Endothelial cell of umbilical vein (primary cell): ENCODE measurements around the gene CCSER2. TPM values are rescaled to one million over a fixed set of nuclear protein-coding genes. Genes with fewer than 3 reads are reported as not detected.

Source experiments
- BruUV-seq: library from RNA; stranded (reverse); fragments of 400-500 nt; replicated peaks from 2 replicates; lab custom pipeline; 2021; lab: Mats Ljungman, UMichigan
- CTCF ChIA-PET: fragments of 300-600, 350-600 bp; sonication (Branson Sonifier 250); formaldehyde crosslinking; loops from one replicate; lab custom pipeline; 2021; ENCODE audit warnings: antibody characterized with exemption, inconsistent platforms; lab: Charles Lee
- POLR2A ChIA-PET: fragments of 300-600, 350-600 bp; sonication (Branson Sonifier 250); formaldehyde crosslinking; loops from one replicate; lab custom pipeline; 2021; ENCODE audit warnings: antibody characterized with exemption, inconsistent platforms; lab: Charles Lee
- DNase-seq: peaks from one replicate; pipeline ENCODE4 v3.0.0-alpha.2; 2011; ENCODE audit warnings: low read depth, low spot score
- FAIRE-seq: peaks from 2 replicates; lab custom pipeline; 2011; peaks lifted over from hg19 to GRCh38; lab: Jason Lieb, UNC
- H2AFZ ChIP-seq: 2 replicates; pipeline ENCODE4 v1.6.0; 2012; ENCODE audit warnings: low read depth, low read length, control low read depth, inconsistent platforms
- H3K27ac ChIP-seq: 2 replicates; pipeline ENCODE4 v1.5.1; 2011; ENCODE audit warnings: low read depth, mild to moderate bottlenecking, control low read depth, low read length, moderate library complexity; ENCODE audit not compliant: insufficient read depth
- H3K27me3 ChIP-seq, 2 experiments: 2 replicates each; pipeline versions ENCODE4 v1.6.0 to v1.6.1; 2011; ENCODE audit warnings: low read length in 2 of 2, mixed read lengths in 1 of 2; ENCODE audit not compliant: control insufficient read depth in 2 of 2, insufficient read depth in 2 of 2
- H3K36me3 ChIP-seq, 2 experiments: 2 replicates in 1 of 2; 3 replicates in 1 of 2; pipeline ENCODE4 v1.5.1; 2011; ENCODE audit warnings: low read length in 2 of 2, mild to moderate bottlenecking in 1 of 2, moderate library complexity in 1 of 2; ENCODE audit not compliant: control insufficient read depth in 2 of 2, insufficient read depth in 2 of 2; ENCODE audit errors: extremely low read depth in 1 of 2
- H3K4me1 ChIP-seq: 3 replicates; pipeline ENCODE4 v1.5.1; 2011; ENCODE audit warnings: mild to moderate bottlenecking, low read length; ENCODE audit not compliant: control insufficient read depth, insufficient read depth; ENCODE audit errors: extremely low read depth
- H3K4me2 ChIP-seq: 2 replicates; pipeline ENCODE4 v1.6.1; 2011; ENCODE audit warnings: low read length, control low read depth, mixed read lengths; ENCODE audit not compliant: insufficient read depth
- H3K4me3 ChIP-seq, 3 experiments: fragments of 200-600 bp in 1 of 3; sonication (generic), shearing (Covaris generic) in 1 of 3; replicated peaks in 1 of 3; 2 replicates each; pipeline ENCODE4 v1.5.1; 2011 to 2016; ENCODE audit warnings: control low read depth in 3 of 3, low read length in 3 of 3, mild to moderate bottlenecking in 2 of 3, inconsistent platforms in 1 of 3, low read depth in 1 of 3, moderate library complexity in 1 of 3; ENCODE audit not compliant: insufficient read depth in 1 of 3
- H3K79me2 ChIP-seq: 2 replicates; pipeline ENCODE4 v1.6.0; 2012; ENCODE audit warnings: low read length, inconsistent platforms; ENCODE audit not compliant: control insufficient read depth, insufficient read depth
- H3K9ac ChIP-seq: replicated peaks from 2 replicates; pipeline ENCODE3; 2011; ENCODE audit warnings: low read length, control low read depth; ENCODE audit not compliant: insufficient read depth; ENCODE audit errors: extremely low read depth
- H3K9me1 ChIP-seq: replicated peaks from 3 replicates; pipeline ENCODE4 v1.6.0; 2011; ENCODE audit warnings: mild to moderate bottlenecking, low read length; ENCODE audit not compliant: control insufficient read depth, insufficient read depth; ENCODE audit errors: extremely low read depth
- H3K9me3 ChIP-seq: replicated peaks from 2 replicates; pipeline ENCODE4 v1.5.1; 2012; ENCODE audit warnings: low read length, inconsistent platforms; ENCODE audit not compliant: control insufficient read depth, insufficient read depth
- H4K20me1 ChIP-seq: replicated peaks from 2 replicates; pipeline ENCODE3; 2011; ENCODE audit warnings: mild to moderate bottlenecking, low read length; ENCODE audit not compliant: control insufficient read depth, insufficient read depth; ENCODE audit errors: extremely low read depth
- EZH2 ChIP-seq: IDR thresholded peaks from 2 replicates; pipeline ENCODE4 v1.6.1; 2012; ENCODE audit warnings: borderline replicate concordance, low read depth, mild to moderate bottlenecking, moderate library complexity, low read length, inconsistent platforms; ENCODE audit not compliant: severe bottlenecking
- FOS ChIP-seq: IDR thresholded peaks from 2 replicates; pipeline ENCODE4 v1.6.1; 2011; ENCODE audit warnings: mild to moderate bottlenecking, low read length, moderate library complexity, borderline replicate concordance; ENCODE audit not compliant: insufficient read depth
- GATA2 ChIP-seq: IDR thresholded peaks from 2 replicates; pipeline ENCODE4 v1.7.0; 2011; ENCODE audit warnings: low read depth, mild to moderate bottlenecking, moderate library complexity, mixed read lengths, low read length; ENCODE audit not compliant: insufficient read length, insufficient read depth
- JUN ChIP-seq: IDR thresholded peaks from 2 replicates; pipeline ENCODE4 v1.6.1; 2011; ENCODE audit warnings: borderline replicate concordance, low read depth; ENCODE audit not compliant: insufficient read length, insufficient read depth
- MAX ChIP-seq: IDR thresholded peaks from 2 replicates; pipeline ENCODE4 v1.6.1; 2011; ENCODE audit not compliant: insufficient read depth, insufficient read length
- MYC ChIP-seq: IDR thresholded peaks from one replicate; pipeline ENCODE4 v1.6.1; 2011; ENCODE audit warnings: mild to moderate bottlenecking, low read depth, low read length
- POLR2A ChIP-seq: IDR thresholded peaks from 2 replicates; pipeline ENCODE4 v1.6.1; 2012; ENCODE audit warnings: low read depth, mild to moderate bottlenecking, control low read depth, low read length
- POLR2AphosphoS5 ChIP-seq: IDR thresholded peaks from 2 replicates; pipeline ENCODE4 v1.6.1; 2012; ENCODE audit warnings: low read depth, mild to moderate bottlenecking, control low read depth, low read length, moderate library complexity; ENCODE audit not compliant: insufficient read depth
- dilution Hi-C: fragments of 300-500 bp; cut with MboI; formaldehyde crosslinking; loops from one replicate; pipeline ENCODE4 v1.15.0; 2019; ENCODE audit warnings: low sequenced_read_pairs; ENCODE audit not compliant: extremely low pct_ligation_motif_present
- intact Hi-C: fragments of 100-400 bp; cut with micrococcal nuclease; formaldehyde crosslinking; loops from one replicate; pipeline ENCODE4 v1.10.0; 2022
- polyA plus RNA-seq, 4 experiments: library from polyadenylated mRNA; depleted of rRNA in 3 of 4; stranded (reverse) in 3 of 4; unstranded in 1 of 4; fragments of >200 nt; gene quantifications; 2 replicates each; pipeline versions ENCODE4 v1.2.1 to v1.2.3, GENCODE V29; 2011 to 2012; ENCODE audit warnings: missing spikeins in 1 of 4
- total RNA-seq: library from RNA; stranded (reverse); gene quantifications from 2 replicates; pipeline ENCODE4 v1.2.3, GENCODE V29; 2021
- TF ChIP-seq, protein P1 (sequence below), 2 donors: IDR thresholded peaks; 1 replicate in 1 of 2; 2 replicates in 1 of 2; pipeline ENCODE4 v1.5.1; 2011; ENCODE audit warnings: low read length in 2 of 2, mild to moderate bottlenecking in 2 of 2, moderate library complexity in 2 of 2, control low read depth in 1 of 2, inconsistent platforms in 1 of 2, low read depth in 1 of 2; ENCODE audit not compliant: insufficient read depth in 1 of 2; ENCODE audit errors: extremely low read depth in 1 of 2

CCSER2 gene
- total and polyA plus RNA-seq, 2 donors (not counting 3 experiments of a cell fraction or from before 2014, with no cell fraction given), result 14.5 to 49.3 TPM

DNA sequence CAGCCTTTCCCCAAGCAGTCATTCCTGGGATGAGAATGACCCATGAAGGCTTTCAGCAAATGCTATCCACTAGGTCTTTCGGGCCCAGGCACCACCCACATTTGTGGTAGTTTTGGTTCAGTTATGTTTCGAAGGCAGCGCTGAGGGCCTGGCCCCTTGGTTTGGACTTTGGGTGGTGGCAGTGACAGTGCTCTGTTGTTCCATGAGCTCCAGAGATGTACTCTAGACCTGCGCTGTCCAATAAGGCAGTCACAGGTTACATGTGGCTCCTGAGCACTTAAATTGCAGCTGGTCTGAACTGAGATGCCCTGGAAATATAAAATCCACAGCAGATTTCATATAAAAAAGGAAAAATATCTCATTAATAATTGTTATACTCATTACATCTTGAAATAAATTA, 209.6 kb downstream of the CCSER2 start:
- FAIRE-seq (no peak), DNase-seq (no peak)
- BruUV-seq, result no TSS peak
- Histone ChIP-seq H3K9me1 (no peaks in the 10 kb centered on the region), H3K4me2 (no peak overlapping the region), H3K79me2 (no peaks in the 10 kb centered on the region), H3K27me3 (peaks cover 0 to 2% of the 10 kb centered on the region in 2 experiments), H3K4me1 (peaks cover 13% of the 10 kb centered on the region), H3K36me3 (no peaks in the 10 kb centered on the region), H2AFZ (no peak overlapping the region), H3K9ac (no peak overlapping the region), H3K27ac (no peak overlapping the region), H4K20me1 (no peaks in the 10 kb centered on the region), H3K9me3 (no peaks in the 10 kb centered on the region), H3K4me3 (no peak overlapping the region)
- dilution Hi-C loops (no loop called here), intact Hi-C loops (loop anchor here (2.0 kb wide), 1 partner anchor 389 kb away; no protein-coding TSS in a partner anchor)
- TF ChIP-seq POLR2AphosphoS5, result no peak
- no peak for TF ChIP-seq FOS
- TF ChIP-seq MAX, result no peak
- no peak for TF ChIP-seq EZH2
- TF ChIP-seq, protein P1, sequence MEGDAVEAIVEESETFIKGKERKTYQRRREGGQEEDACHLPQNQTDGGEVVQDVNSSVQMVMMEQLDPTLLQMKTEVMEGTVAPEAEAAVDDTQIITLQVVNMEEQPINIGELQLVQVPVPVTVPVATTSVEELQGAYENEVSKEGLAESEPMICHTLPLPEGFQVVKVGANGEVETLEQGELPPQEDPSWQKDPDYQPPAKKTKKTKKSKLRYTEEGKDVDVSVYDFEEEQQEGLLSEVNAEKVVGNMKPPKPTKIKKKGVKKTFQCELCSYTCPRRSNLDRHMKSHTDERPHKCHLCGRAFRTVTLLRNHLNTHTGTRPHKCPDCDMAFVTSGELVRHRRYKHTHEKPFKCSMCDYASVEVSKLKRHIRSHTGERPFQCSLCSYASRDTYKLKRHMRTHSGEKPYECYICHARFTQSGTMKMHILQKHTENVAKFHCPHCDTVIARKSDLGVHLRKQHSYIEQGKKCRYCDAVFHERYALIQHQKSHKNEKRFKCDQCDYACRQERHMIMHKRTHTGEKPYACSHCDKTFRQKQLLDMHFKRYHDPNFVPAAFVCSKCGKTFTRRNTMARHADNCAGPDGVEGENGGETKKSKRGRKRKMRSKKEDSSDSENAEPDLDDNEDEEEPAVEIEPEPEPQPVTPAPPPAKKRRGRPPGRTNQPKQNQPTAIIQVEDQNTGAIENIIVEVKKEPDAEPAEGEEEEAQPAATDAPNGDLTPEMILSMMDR (IDR thresholded peaks at IDR 0.05; ENCODE audit: extremely low read depth in 1 of 2, insufficient read depth in 1 of 2, low read depth in 1 of 2, low read length in 2 of 2), result no peak
- no peak for TF ChIP-seq MYC
- no peak for TF ChIP-seq JUN
- TF ChIP-seq GATA2, result no peak
- TF ChIP-seq POLR2A, result no peak
- ChIA-PET POLR2A (no interaction called here), CTCF (interaction anchor here (1.1 to 9.7 kb wide), 20 partner anchors 10 to 1863 kb away, joined by 3 to 510 read pairs (median 6); no protein-coding TSS in a partner anchor)
